CD14-positive monocyte (primary cell): ENCODE results near the gene XYLT1. TPM values are rescaled to one million over a fixed set of nuclear protein-coding genes. Genes with fewer than 3 reads are reported as not detected.
A peak's percentile ranks its signal among the peaks of the same experiment; 100 is the strongest.

ENCODE experiments used
- DNase-seq, 3 donors: peaks; one replicate each; pipeline ENCODE4 v3.0.0-alpha.2; 2011 to 2022
- H2AFZ ChIP-seq: 2 replicates; pipeline ENCODE4 v1.6.0; 2012; ENCODE audit warnings: mild to moderate bottlenecking, low read depth, low read length, inconsistent platforms; ENCODE audit not compliant: insufficient read depth, poor library complexity, severe bottlenecking
- H3K27ac ChIP-seq, 2 donors: 1 replicate in 1 of 2; 2 replicates in 1 of 2; pipeline ENCODE4 v1.5.1; 2012 to 2013; ENCODE audit warnings: low read length in 2 of 2, control low read depth in 1 of 2, inconsistent platforms in 1 of 2, low read depth in 1 of 2, mild to moderate bottlenecking in 1 of 2
- H3K27me3 ChIP-seq, 2 donors: one replicate each; pipeline versions ENCODE4 v1.6.0 to v1.6.1; 2011 to 2013; ENCODE audit warnings: low read length in 2 of 2; ENCODE audit not compliant: control insufficient read depth in 2 of 2, insufficient read depth in 2 of 2
- H3K36me3 ChIP-seq, 2 donors: replicated peaks in 1 of 2; 1 replicate in 1 of 2; 2 replicates in 1 of 2; pipeline versions ENCODE4 v1.5.1 to v1.6.1; 2012 to 2013; ENCODE audit warnings: low read length in 2 of 2, control low read depth in 1 of 2, inconsistent platforms in 1 of 2, mild to moderate bottlenecking in 1 of 2; ENCODE audit not compliant: insufficient read depth in 2 of 2, control insufficient read depth in 1 of 2
- H3K4me1 ChIP-seq, 2 donors: 1 replicate in 1 of 2; 2 replicates in 1 of 2; pipeline versions ENCODE4 v1.5.1 to v1.6.1; 2012 to 2013; ENCODE audit warnings: low read length in 2 of 2, control low read depth in 1 of 2, inconsistent platforms in 1 of 2, mild to moderate bottlenecking in 1 of 2, moderate library complexity in 1 of 2; ENCODE audit not compliant: insufficient read depth in 2 of 2, control insufficient read depth in 1 of 2
- H3K4me2 ChIP-seq: replicated peaks from 2 replicates; pipeline ENCODE3; 2012; ENCODE audit warnings: low read length, moderate library complexity, mild to moderate bottlenecking; ENCODE audit not compliant: poor library complexity, severe bottlenecking; ENCODE audit errors: extremely low read depth
- H3K4me3 ChIP-seq, 3 experiments: fragments of 200-600 bp in 1 of 3; sonication (generic) in 1 of 3; replicated peaks in 1 of 3; 1 replicate in 2 of 3; 2 replicates in 1 of 3; pipeline ENCODE4 v1.5.1; 2011 to 2013; ENCODE audit warnings: low read length in 3 of 3, mild to moderate bottlenecking in 3 of 3, control low read depth in 2 of 3, low read depth in 2 of 3, inconsistent platforms in 1 of 3, moderate library complexity in 1 of 3
- H3K79me2 ChIP-seq: 2 replicates; pipeline ENCODE4 v1.6.0; 2012; ENCODE audit warnings: mild to moderate bottlenecking, control low read depth, inconsistent platforms, low read length, moderate library complexity; ENCODE audit not compliant: insufficient read depth
- H3K9ac ChIP-seq: 2 replicates; pipeline ENCODE4 v1.6.0; 2017; ENCODE audit warnings: low read length, mild to moderate bottlenecking; ENCODE audit not compliant: insufficient read depth, poor library complexity, severe bottlenecking
- H3K9me3 ChIP-seq, 2 donors: replicated peaks in 1 of 2; 1 replicate in 1 of 2; 2 replicates in 1 of 2; pipeline versions ENCODE4 v1.5.1 to v1.6.1; 2012 to 2013; ENCODE audit warnings: low read length in 2 of 2, control low read depth in 1 of 2; ENCODE audit not compliant: control insufficient read depth in 1 of 2, insufficient read depth in 1 of 2
- H4K20me1 ChIP-seq: 2 replicates; pipeline ENCODE4 v1.6.0; 2012; ENCODE audit warnings: mild to moderate bottlenecking, low read length, control low read depth, moderate library complexity; ENCODE audit not compliant: insufficient read depth
- H3K27ac Mint-ChIP-seq, 7 donors: one replicate each; pipeline ENCODE4 v1.8.0; 2020; ENCODE audit warnings: mild to moderate bottlenecking in 7 of 7, mixed read lengths in 7 of 7, moderate library complexity in 6 of 7, inconsistent platforms in 2 of 7
- H3K27me3 Mint-ChIP-seq, 3 donors: one replicate each; pipeline ENCODE4 v1.8.0; 2021 to 2022; ENCODE audit warnings: low read depth in 3 of 3, mild to moderate bottlenecking in 3 of 3, mixed read lengths in 3 of 3, moderate library complexity in 3 of 3, inconsistent platforms in 1 of 3
- H3K36me3 Mint-ChIP-seq, 2 donors: one replicate each; pipeline ENCODE4 v1.8.0; 2020; ENCODE audit warnings: mixed read lengths in 2 of 2, inconsistent platforms in 1 of 2, mild to moderate bottlenecking in 1 of 2
- H3K4me1 Mint-ChIP-seq: one replicate; pipeline ENCODE4 v1.8.0; 2020; ENCODE audit warnings: mild to moderate bottlenecking, mixed read lengths
- H3K4me3 Mint-ChIP-seq, 2 donors: one replicate each; pipeline ENCODE4 v1.8.0; 2020; ENCODE audit warnings: mild to moderate bottlenecking in 2 of 2, mixed read lengths in 2 of 2, moderate library complexity in 1 of 2
- H3K9me3 Mint-ChIP-seq, 7 donors: one replicate each; pipeline ENCODE4 v1.8.0; 2020 to 2022; ENCODE audit warnings: mixed read lengths in 7 of 7, mild to moderate bottlenecking in 6 of 7, moderate library complexity in 6 of 7, inconsistent platforms in 2 of 7
- WGBS: methylation state at CpG from one replicate; pipeline ENCODE4 v1.1.5; 2013; ENCODE audit warnings: missing lambda C conversion rate; ENCODE audit not compliant: insufficient coverage; 5-methylcytosine and 5-hydroxymethylcytosine counted together
- intact Hi-C, 2 donors: fragments of 100-400 bp; cut with micrococcal nuclease; formaldehyde crosslinking; loops; one replicate each; pipeline versions ENCODE4 v1.15.0 to v1.15.1; 2023
- polyA plus RNA-seq, 3 donors: library from polyadenylated mRNA; depleted of rRNA in 1 of 3; unstranded in 2 of 3; stranded (reverse) in 1 of 3; fragments of 300-500 nt in 2 of 3; fragments of >200 nt in 1 of 3; fragmentation: Illumina TruSeq in 2 of 3; gene quantifications; 1 replicate in 2 of 3; 2 replicates in 1 of 3; pipeline ENCODE4 v1.2.3, GENCODE V29; 2012 to 2021
- TF ChIP-seq, protein P1 (sequence below): fragments of 200-600 bp; IDR thresholded peaks from one replicate; pipeline ENCODE4 v1.8.0; 2022; ENCODE audit warnings: antibody characterized with exemption, mild to moderate bottlenecking

Gene XYLT1
- polyA plus RNA-seq, 3 donors = 0.51 to 9.4 (median 1.6) TPM

GRCh38 chr16:17409894-17410293 lies 60.9 kb downstream of the XYLT1 start:
- no peaks in the 10 kb centered on the region for H3K36me3 ChIP-seq
- peaks cover 67% of the 10 kb centered on the region for H3K79me2 ChIP-seq
- H3K4me1 Mint-ChIP-seq = peaks cover 48% of the 10 kb centered on the region
- no peak overlapping the region for H3K4me3 Mint-ChIP-seq
- H3K27me3 Mint-ChIP-seq = peaks cover 0 to 2% (median 0%) of the 10 kb centered on the region in 3 donors
- H4K20me1 ChIP-seq = no peaks in the 10 kb centered on the region
- H3K4me3 ChIP-seq = no peak overlapping the region
- H2AFZ ChIP-seq = no peak overlapping the region
- no peak overlapping the region for H3K9ac ChIP-seq
- no peaks in the 10 kb centered on the region for H3K9me3 ChIP-seq
- intact Hi-C loops = loop anchor here in 1 of 2 donors (10.0 kb wide), 1 partner anchor 55 kb away; no protein-coding TSS in a partner anchor
- peak overlapping the region in 1 of 2 donors; percentile 1 for H3K27ac ChIP-seq
- peaks cover 38 to 39% of the 10 kb centered on the region in 2 donors for H3K4me1 ChIP-seq
- H3K27me3 ChIP-seq = no peaks in the 10 kb centered on the region
- peaks cover 0 to 3% (median 0%) of the 10 kb centered on the region in 7 donors for H3K9me3 Mint-ChIP-seq
- WGBS = 100% methylated on average over 1 of the region's 3 CpGs
- H3K27ac Mint-ChIP-seq = peak overlapping the region in 4 of 7 donors; percentile 25 to 73 (median 36)
- DNase-seq = no peak
- no peak overlapping the region for H3K4me2 ChIP-seq
- TF ChIP-seq, protein P1, sequence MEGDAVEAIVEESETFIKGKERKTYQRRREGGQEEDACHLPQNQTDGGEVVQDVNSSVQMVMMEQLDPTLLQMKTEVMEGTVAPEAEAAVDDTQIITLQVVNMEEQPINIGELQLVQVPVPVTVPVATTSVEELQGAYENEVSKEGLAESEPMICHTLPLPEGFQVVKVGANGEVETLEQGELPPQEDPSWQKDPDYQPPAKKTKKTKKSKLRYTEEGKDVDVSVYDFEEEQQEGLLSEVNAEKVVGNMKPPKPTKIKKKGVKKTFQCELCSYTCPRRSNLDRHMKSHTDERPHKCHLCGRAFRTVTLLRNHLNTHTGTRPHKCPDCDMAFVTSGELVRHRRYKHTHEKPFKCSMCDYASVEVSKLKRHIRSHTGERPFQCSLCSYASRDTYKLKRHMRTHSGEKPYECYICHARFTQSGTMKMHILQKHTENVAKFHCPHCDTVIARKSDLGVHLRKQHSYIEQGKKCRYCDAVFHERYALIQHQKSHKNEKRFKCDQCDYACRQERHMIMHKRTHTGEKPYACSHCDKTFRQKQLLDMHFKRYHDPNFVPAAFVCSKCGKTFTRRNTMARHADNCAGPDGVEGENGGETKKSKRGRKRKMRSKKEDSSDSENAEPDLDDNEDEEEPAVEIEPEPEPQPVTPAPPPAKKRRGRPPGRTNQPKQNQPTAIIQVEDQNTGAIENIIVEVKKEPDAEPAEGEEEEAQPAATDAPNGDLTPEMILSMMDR = no peak
- H3K36me3 Mint-ChIP-seq = peaks cover 6 to 12% of the 10 kb centered on the region in 2 donors

DNA sequence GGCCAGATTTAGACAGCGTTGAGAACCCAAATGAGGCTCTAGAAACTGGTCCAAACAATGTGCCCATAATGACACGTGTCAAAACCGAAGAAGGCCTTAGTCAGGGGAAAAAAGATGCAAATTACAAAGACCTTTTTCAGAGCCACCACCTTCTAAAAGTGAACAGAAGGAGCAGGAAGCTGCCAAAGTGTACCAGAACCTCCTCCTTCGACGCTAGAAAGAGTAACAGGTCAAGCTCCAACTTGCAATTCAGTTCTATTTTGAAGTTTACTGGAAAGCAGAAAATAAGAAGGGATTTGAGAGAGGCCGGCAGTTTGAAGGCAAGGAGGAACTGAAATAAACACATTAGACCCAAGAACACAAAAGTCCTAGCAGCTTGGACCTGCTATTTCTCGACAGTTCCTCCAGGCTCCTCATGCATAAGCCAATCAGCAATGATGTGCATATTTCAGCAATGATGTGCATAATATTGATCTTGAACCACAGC lies 61.8 kb downstream of the XYLT1 start:
- H3K4me1 ChIP-seq = peaks cover 29 to 30% of the 10 kb centered on the region in 2 donors
- WGBS = 33% methylated on average over 2 of the region's 7 CpGs
- DNase-seq = peak in 2 of 3 donors; percentile 29 to 31
- peaks cover 67% of the 10 kb centered on the region for H3K79me2 ChIP-seq
- Mint-ChIP-seq H3K27me3 (peaks cover 0 to 2% (median 0%) of the 10 kb centered on the region in 3 donors), H3K4me1 (peaks cover 40% of the 10 kb centered on the region), H3K9me3 (peaks cover 0 to 3% (median 0%) of the 10 kb centered on the region in 7 donors), H3K27ac (peak overlapping the region; percentile 24 to 93 (median 76)), H3K4me3 (peak overlapping the region in 1 of 2 donors; percentile 41), H3K36me3 (peaks cover 8 to 14% of the 10 kb centered on the region in 2 donors)
- peaks cover 0 to under 1% of the 10 kb centered on the region in 2 donors for H3K36me3 ChIP-seq
- H3K4me3 ChIP-seq = no peak overlapping the region
- no peaks in the 10 kb centered on the region for H3K9me3 ChIP-seq
- H3K4me2 ChIP-seq = no peak overlapping the region
- H3K27ac ChIP-seq = peak overlapping the region; percentile 3 to 72
- intact Hi-C loops = no loop called here
- H4K20me1 ChIP-seq = no peaks in the 10 kb centered on the region
- no peak overlapping the region for H3K9ac ChIP-seq
- TF ChIP-seq, protein P1 = no peak
- no peaks in the 10 kb centered on the region for H3K27me3 ChIP-seq
- H2AFZ ChIP-seq = no peak overlapping the region
